ENCODE measurements around the gene CNKSR2. TPM values are rescaled to one million over a fixed set of nuclear protein-coding genes. Genes with fewer than 3 reads are reported as not detected.

The CNKSR2 gene
- total RNA-seq, 1 experiment from 2014 or later: 52.9 TPM

GRCh38 chrX:21586001-21586400, 211.8 kb downstream of the CNKSR2 start:
- no peaks in the 10 kb centered on the region for H3K23me2 ChIP-seq (ENCODE audit: insufficient read length, low read depth, low read length, poor library complexity, severe bottlenecking)
- no peak overlapping the region for H2BK20ac ChIP-seq (ENCODE audit: low read depth, low read length, poor library complexity, severe bottlenecking)
- Mint-ChIP-seq H3K9me3 (peaks cover 8 to 26% of the 10 kb centered on the region in 2 experiments; a peak in 4 of 5 replicates), H3K4me1 (peaks cover 3 to 4% of the 10 kb centered on the region in 2 experiments; a peak in 3 of 4 replicates), H3K36me3 (ENCODE audit: insufficient read depth in 1 of 3, low read depth in 3 of 3) (peaks cover 20 to 27% (median 25%) of the 10 kb centered on the region in 3 experiments), H3K27me3 (ENCODE audit: low read depth) (no peaks in the 10 kb centered on the region), H3K27ac (no peak overlapping the region), H3K4me3 (no peak overlapping the region)
- H3T11ph ChIP-seq (ENCODE audit: low read length): no peak overlapping the region
- H2BK15ac ChIP-seq (ENCODE audit: low read depth, low read length): no peak overlapping the region
- H4K91ac ChIP-seq (ENCODE audit: insufficient read length, low read depth, low read length): no peak overlapping the region
- no peak for DNase-seq
- H2BK12ac ChIP-seq (ENCODE audit: insufficient read length, low read depth, low read length): no peak overlapping the region
- H4K20me1 ChIP-seq (ENCODE audit: control insufficient read depth, insufficient read depth, insufficient read length): no peaks in the 10 kb centered on the region
- H3K27ac ChIP-seq (ENCODE audit: insufficient read length, low read depth, low read length): no peak overlapping the region
- no peak overlapping the region for H3K4ac ChIP-seq (ENCODE audit: low read depth, low read length)
- no peak overlapping the region for H3K56ac ChIP-seq (ENCODE audit: insufficient read length, low read depth, low read length)
- no peak overlapping the region for H3K9ac ChIP-seq (ENCODE audit: extremely low read depth, insufficient read length, low read length)
- no peak overlapping the region for H3K4me2 ChIP-seq (ENCODE audit: insufficient read depth, insufficient read length, low read length)
- no peaks in the 10 kb centered on the region for H3K79me1 ChIP-seq (ENCODE audit: insufficient read depth, low read depth, low read length, poor library complexity, severe bottlenecking)
- no peaks in the 10 kb centered on the region for H3K79me2 ChIP-seq (ENCODE audit: insufficient read depth, low read length)
- no peak overlapping the region for H3K14ac ChIP-seq (ENCODE audit: insufficient read depth, low read length)
- no peak overlapping the region for H3K23ac ChIP-seq (ENCODE audit: insufficient read length, low read depth, low read length)
- no peaks in the 10 kb centered on the region for H3K27me3 ChIP-seq (ENCODE audit: insufficient read depth, low read length)
- TF ChIP-seq CTCF (conservative IDR thresholded peaks at IDR 0.05): no peak
- H3K18ac ChIP-seq (ENCODE audit: insufficient read length, low read depth, low read length): no peak overlapping the region
- no peak overlapping the region for H4K8ac ChIP-seq (replicated peaks; ENCODE audit: insufficient read length, low read depth, low read length)
- H2BK120ac ChIP-seq (ENCODE audit: low read depth, low read length, poor library complexity, severe bottlenecking): no peak overlapping the region
- H3K9me3 ChIP-seq (ENCODE audit: control insufficient read depth, low read depth, low read length): peaks cover 13% of the 10 kb centered on the region
- H4K5ac ChIP-seq (ENCODE audit: insufficient read length, low read depth, low read length): no peak overlapping the region
- no peaks in the 10 kb centered on the region for H3K4me1 ChIP-seq (ENCODE audit: insufficient read depth, low read length)
- no peak overlapping the region for H2AFZ ChIP-seq (ENCODE audit: low read length)
- no CpG with 5 or more reads among the region's 3 CpGs for WGBS (ENCODE audit: extremely low coverage, insufficient read length, low lambda C conversion rate)
- no peak overlapping the region for H2AK5ac ChIP-seq (ENCODE audit: insufficient read length, low read length)
- H2BK5ac ChIP-seq (ENCODE audit: insufficient read length, low read length): no peak overlapping the region
